Measurements from ENCODE around the gene ZBTB21.
"Not testable (repeated sequence)": the region's sequence is repeated elsewhere in the genome, so short reads cannot be mapped to it uniquely, and the experiment has no call there.

The ZBTB21 gene

DNA sequence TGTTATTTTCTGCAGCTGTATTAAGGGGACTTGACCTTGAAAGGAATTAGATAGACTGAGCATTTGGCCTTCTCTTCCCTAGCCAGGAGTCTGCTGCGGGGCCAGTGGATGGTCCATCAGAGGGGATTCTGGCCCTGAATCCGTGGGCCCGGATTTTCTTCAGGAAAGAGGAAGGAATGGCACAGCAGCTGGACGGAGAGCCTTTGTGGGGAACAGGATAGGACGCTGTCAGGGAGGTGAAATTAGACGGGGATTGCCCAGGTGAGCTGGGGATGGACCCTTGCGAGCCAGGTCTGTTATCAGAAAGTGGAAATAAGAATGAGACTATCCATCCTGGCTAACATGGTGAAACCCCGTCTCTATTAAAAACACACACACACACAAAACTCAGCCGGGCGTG is 54.6 kb downstream of the ZBTB21 start:
- in situ Hi-C loops (cut with HindIII; ENCODE audit: low sequenced_read_pairs): no loop called here

DNA sequence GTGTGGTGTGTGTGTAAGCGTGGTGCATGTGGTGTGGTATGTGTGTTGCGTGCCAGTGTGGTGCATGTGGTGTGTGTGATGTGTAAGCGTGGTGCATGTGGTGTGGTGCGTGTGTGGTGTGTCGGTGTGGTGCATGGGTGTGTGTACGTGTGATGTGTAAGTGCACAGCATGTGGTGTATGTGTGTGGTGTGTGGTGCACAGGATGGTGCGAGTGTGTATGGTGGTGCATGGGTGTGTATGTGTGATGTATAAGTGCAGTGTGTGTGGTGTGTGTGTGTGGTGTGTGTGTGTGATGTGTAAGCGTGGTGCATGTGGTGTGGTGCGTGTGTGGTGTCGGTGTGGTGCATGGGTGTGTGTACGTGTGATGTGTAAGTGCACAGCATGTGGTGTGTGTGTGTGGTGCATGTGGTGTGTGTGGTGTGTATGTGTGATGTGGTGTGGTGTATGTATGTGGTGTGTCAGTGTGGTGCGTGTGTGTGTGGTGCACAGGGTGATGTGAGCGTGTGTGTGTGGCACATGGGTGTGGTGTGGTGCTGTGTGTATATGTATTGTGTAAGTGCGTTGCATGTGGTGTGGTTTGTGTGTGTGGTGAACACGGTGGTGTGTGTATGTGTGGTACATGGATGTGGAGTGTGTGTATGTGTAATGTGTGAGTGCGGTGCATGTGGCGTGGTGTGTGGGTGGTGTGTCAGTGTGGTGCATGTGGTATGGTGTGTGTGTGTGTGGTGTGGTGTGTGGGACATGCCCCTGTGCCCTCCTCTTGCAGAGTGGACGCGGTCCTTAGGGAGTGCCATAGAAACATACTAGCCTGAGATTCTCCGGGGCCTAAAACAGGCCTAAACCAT is 55.3 kb downstream of the ZBTB21 start:
- in situ Hi-C loops (cut with HindIII; ENCODE audit: low sequenced_read_pairs): no loop called here

DNA sequence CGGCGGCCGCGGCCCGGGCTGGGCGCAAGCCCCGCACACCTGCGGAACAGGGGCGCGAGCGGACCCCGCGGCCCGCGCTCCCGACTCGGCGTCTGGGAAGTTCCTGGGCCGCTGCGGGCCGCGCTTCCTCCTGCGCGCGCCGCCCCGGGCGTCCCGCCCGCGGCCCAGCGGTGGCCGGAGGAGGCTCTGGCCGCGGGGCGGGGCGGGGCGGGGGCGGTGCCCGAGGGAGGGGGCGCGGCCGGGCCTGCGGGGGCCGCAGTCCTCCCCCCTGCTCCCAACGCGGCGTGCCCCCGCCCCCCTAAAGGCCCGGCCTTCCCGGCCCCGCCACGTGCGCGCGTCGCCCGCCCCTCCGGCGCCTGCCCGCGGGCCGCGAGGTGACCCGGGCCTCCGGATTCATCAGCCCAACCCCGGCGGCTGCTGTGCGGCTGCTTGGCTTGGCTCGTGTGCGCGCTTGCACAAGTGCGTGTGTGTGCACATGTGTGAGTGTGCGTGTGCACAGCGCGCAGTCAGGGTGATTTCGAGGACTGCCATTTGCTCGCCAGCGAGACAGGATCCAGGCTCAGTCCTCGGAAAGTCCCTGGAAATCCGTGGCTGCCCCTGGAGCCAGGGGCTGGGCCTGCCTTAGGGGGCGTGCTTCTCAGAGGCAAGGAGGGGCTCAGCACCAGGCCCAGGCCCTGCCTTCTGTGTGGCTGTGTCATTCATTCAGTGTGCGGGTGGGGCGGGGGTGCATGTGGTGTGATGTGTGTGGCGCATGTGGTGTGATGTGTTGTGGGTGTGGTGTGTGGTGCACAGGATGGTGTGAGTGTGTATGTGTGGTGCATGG is 56.1 kb downstream of the ZBTB21 start, which contains the start of gene C2CD2:
C2CD2 (minus strand) TSS at position 188 of the 823 bp plus-strand sequence. CDS start 370 bp downstream, outside the sequence.
- in situ Hi-C loops (cut with HindIII; ENCODE audit: low sequenced_read_pairs): no loop called here

DNA sequence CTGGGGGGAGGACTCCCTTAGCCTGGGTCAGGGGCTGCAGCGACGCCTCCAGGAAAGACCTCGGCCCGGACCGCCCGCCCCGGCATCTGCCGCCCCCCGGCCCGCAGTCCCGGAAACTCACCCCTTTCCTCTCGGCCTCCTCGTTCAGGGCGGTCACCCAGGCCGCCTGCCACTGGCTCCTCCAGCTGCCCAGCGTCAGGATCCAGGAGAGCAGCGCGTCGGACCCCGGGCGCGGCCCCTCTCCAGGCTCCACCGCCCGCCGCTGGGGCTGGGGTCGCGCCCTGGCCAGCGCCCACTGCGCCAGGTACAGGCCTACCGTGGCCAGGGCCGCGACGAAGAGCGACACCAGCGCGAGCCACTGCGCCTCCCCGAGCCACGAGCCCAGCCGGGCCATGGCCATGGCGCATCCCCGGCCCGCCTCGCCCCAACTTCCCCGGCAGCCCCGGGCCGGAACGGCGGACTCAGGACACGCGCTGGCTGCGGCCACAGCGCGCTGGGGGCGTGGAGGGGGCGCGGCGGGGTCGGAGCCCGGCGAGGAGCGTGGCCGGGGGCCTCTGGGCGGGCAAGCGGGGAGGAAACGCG is 56.8 kb downstream of the ZBTB21 start:
- in situ Hi-C loops (cut with HindIII; ENCODE audit: low sequenced_read_pairs): no loop called here

DNA sequence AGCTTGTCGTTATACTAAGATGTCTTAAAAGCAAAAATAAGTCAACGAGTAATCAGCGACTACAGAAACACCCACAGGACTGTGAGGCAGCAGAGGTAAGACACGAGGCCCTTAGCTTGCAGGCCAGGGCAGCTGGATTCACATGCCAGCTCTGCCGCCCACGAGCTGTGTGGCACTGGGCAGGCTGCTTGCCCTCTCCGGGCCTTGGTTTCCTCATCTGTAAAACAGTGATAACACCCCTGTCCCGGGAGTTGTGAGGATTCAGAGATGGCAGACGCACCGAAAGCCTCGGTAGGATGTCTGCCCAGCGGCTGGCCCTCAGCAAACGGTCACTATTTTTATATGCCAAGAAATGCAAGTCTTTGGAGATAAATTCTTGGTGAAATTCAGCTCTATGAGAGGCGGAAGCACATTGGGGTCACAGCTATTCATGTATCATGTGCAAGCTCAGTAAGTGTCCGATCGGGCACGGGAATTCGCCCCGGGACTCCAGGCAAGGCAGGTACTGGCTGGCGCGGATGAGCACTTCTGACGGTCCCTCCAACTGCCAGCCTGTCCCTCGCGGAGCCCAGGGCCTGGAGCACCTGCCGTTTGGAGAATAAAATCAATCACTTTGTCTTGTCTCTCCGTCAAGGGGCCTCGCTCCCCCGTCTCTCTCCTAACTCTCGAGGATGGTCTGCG is 57.5 kb downstream of the ZBTB21 start:
- in situ Hi-C loops (cut with HindIII; ENCODE audit: low sequenced_read_pairs): no loop called here

DNA sequence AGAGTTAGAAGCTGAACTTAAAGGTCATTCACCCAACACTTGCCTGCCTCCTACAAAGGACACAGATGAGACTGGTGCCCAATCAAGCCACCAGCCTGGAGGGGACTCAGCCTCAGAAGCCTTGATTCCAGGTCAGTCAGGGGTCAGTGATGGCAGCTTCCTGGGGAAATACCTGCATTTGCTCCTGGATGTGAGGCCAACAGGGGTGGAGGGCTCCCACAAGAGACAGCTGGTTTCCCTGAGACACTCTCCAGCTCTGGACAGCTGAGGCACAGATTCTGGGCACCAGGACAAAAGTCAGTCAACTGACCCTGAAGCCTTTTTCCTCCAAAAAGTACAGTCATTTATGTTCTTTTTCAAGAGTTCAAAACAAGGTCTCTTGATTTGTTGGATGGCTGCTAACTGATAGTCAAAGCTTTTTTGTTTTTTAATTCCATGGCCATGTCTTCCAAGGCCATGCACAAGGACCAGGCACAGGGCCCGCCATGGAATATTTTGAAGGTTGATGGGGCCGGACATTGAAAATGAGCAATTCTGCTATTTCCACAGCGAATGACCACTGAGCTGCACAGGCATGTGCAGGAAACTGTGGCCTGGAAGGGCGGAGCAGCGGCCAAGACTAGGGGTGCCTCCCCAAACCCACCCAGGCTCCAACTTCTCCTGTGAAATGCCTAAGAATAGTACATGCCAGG is 58.1 kb downstream of the ZBTB21 start:
- in situ Hi-C loops (cut with HindIII; ENCODE audit: low sequenced_read_pairs): no loop called here

DNA sequence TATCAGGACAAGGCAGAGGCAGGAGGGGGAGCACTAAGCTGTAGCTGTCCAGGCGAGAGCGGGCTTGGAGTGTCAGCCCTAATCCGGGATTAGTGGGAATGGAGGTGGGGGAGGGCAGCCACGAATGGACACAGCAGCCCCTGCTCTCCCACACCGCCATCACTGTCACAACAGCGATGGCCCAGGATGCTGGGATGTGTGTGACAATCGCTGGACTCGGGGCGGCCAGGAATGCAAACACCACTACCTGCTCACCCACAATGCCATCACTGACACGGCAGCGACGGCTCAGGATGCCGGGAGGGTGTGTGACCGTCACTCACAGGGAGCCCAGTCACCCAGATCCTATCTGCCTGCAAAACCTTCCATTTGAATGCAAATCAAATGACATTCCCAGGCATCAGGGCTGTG is 59.2 kb downstream of the ZBTB21 start:
- in situ Hi-C loops (cut with HindIII; ENCODE audit: low sequenced_read_pairs): no loop called here

DNA sequence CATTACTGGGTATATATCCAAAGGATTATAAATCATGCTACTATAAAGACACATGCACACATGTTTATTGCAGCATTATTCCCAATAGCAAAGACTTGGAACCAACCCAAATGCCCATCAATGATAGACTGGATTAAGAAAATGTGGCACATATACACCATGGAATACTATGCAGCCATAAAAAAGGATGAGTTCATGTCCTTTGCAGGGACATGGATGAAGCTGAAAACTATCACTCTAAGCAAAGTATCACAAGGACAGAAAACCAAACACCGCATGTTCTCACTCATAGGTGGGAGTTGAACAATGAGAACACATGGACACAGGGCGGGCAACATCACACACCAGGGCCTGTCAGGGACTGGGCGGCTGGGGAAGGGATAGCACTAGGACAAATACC is 60.5 kb downstream of the ZBTB21 start:
- in situ Hi-C loops (cut with HindIII; ENCODE audit: low sequenced_read_pairs): not testable (repeated sequence)

DNA sequence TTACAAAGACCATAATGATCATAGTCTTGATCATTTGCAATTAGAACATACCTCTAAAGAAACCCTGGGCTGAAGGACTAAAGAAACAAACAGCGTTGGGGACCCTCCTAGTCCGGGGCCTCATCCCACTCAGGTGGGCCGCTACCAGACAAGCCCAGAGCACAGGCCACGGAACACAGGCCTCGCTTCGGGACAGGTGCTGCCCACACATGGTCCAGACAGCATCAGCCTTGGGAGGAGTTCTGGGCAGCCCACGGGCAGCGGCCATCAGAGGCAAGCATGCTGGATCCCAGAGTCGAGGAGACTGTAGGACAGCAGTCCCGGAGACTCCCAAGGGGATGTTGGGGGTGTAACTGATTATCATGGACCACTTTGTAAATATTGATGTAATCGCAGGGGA is 61.3 kb downstream of the ZBTB21 start:
- in situ Hi-C loops (cut with HindIII; ENCODE audit: low sequenced_read_pairs): no loop called here

DNA sequence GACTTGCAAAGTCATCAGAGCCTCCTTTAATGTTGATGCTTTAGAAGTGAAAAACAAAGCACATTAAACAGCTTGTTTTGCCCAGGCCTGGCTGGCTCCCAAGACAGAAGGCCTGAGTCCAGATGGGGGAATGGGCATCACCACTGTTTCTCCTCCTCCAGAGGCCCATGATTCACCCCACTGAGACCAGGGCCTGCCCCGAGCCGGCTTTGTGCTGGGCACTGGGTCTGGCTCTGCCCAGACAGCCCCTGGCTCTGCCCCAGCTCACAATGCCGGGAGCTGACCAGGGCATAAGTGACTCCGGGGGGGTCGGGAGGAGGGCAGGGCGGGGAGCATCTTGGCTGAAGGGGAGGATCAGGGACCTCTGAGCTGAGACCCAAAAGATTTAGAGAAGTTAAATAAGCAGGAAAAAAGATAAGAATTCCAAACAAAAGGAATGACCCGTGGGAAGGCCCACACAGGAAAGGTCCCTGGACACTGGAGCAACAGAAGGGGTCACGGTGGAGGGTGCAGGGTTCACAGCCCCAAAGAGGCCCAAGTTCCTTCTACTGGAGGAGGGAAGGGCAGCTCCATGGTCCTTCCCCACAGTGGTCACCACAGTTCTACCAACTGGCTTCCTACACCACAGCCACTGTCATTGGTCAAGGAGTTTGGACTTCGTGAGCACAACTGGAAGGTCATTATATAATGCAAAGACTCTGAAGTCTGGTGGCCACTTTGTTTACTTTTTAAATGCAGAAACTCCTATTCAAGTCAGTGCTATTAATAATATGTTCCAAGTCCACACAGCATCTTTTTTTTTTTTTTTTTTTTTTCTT is 61.9 kb downstream of the ZBTB21 start:
- in situ Hi-C loops (cut with HindIII; ENCODE audit: low sequenced_read_pairs): no loop called here

DNA sequence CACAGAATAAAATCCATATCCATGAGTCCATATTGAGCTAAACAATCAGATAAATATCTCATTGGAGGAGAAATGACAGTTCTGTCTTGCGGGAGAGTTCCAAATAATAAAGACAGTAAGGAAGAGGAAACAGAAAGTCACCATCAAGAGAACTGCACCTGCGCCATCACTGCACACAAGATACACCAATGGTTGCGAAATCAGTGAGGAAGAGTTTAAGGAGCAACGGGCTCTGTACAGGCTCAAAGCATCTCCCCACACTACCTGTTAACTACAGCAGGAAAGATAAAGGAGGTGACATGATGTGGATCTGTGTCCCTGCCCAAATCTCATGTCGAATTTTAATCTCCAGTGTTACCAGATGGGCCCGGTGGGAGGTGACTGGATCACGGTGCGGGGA is 64.2 kb downstream of the ZBTB21 start:
- in situ Hi-C loops (cut with HindIII; ENCODE audit: low sequenced_read_pairs): no loop called here

DNA sequence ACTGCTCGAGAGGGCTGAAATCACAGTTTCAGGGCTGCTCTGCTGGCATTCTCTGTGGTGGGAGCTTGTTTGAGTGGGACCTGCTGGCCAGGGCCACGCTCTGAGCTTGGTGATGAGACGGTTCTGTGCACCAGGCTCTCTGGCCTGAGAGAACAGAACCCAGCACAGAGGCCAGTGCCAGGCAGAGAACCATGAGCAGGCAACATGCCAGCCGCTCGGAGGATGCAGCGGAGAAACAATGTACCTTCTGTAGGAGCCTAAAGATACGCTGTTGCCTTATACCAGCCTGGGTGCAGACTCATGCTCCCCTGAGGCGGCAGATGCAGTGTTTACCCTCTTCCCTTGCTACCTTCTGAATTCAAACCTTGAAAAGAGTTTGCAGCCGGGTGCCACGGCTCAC is 66.3 kb downstream of the ZBTB21 start:
- in situ Hi-C loops (cut with HindIII; ENCODE audit: low sequenced_read_pairs): no loop called here

DNA sequence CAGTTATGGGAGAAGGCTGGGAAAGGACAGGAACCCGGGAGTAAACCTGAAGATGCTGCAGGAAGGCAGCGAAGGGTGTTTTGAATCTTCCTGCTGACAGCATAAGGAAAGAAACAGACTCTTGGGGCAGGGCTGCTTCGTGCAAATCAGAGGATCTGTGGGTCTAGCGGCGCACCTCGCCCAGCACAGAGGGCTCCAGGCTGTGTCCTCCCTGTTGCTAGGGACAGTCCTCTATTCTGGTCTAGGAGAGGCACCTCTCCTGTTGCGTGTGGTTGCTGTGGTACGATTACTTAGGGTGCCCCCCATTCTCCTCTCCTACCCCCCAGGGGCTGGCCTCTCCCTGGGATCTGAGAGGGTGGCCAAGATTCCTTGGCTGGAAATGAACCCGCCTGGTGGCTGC is 67.7 kb downstream of the ZBTB21 start:
- in situ Hi-C loops (cut with HindIII; ENCODE audit: low sequenced_read_pairs): no loop called here

DNA sequence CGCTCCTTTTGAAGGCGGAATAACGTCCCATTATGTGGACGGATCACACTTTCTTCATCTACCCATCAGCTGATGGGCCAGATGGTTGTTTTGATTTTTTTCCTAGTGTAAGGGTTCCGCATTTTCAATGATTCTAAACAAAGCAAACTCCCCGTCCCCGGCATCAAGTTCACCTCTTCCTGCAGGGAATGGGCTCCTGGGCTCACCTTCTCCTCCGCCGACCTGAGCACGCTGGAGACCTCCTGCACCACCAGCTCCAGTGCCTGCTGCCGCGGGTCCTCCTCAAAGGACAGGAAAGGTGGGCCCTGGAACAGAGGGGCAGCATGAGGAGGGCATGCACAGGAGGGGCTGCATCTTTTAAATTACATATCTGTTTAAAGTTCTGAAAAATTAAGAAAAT is 68.2 kb downstream of the ZBTB21 start:
- in situ Hi-C loops (cut with HindIII; ENCODE audit: low sequenced_read_pairs): no loop called here

DNA sequence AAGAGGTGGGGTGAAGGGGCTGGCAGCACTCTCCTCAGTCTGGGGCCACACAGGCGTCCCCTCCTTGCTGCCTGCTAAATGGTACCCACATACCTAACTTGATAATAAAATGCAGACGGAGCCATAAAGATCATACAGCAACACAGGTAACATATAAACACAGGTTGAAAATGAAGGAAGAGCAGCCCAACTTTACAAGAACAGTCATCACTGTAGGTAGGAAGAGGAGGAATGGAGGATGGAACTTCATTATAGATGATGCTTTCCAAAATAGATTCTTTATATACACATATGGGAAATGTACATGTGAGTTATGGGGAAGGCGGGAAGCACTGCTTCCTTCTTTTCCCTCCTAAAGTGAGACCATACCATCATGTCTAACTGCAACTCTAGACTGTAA is 69.7 kb downstream of the ZBTB21 start:
- in situ Hi-C loops (cut with HindIII; ENCODE audit: low sequenced_read_pairs): no loop called here

DNA sequence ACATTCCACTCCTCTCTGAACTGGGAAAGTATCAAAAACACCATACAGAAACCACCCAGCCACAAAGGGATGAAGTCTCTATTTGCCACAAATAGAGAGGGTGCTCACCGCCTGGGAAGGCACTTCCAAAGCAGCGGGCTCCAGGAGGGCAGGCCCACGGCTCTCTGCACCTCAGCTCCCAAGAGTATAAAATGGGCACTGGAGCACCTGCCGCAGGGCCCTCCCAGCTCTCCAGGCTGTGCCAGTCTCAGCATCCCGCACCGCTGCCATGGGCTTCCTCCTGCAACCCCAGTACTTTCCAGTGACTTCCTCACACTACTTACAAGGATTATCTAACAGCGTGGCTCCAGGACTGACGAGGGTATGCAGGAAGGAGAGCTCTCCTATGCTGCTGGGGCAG is 70.8 kb downstream of the ZBTB21 start:
- in situ Hi-C loops (cut with HindIII; ENCODE audit: low sequenced_read_pairs): loop anchor here (10.0 kb wide), 1 partner anchor 485 kb away; no protein-coding TSS in a partner anchor

All from endothelial cell of hepatic sinusoid (primary cell).